HepG2 (cell line): ENCODE measurements around the gene GJC2. TPM values are rescaled to one million over a fixed set of nuclear protein-coding genes. Genes with fewer than 3 reads are reported as not detected.

Source experiments
- DNMT1 ChIP-seq: sonication (generic); formaldehyde crosslinking; IDR thresholded peaks from 2 replicates; pipeline ENCODE4 v1.5.1; 2020; ENCODE audit warnings: mild to moderate bottlenecking, missing genetic modification reagents
- DRAP1 ChIP-seq: IDR thresholded peaks from 2 replicates; pipeline ENCODE4 v1.6.1; 2016; ENCODE audit warnings: missing genetic modification reagents, missing compliant biosample characterization
- FOXC1 ChIP-seq: sonication (generic); formaldehyde crosslinking; IDR thresholded peaks from 2 replicates; pipeline ENCODE4 v1.8.0; 2022; ENCODE audit warnings: mild to moderate bottlenecking, missing genetic modification reagents, borderline replicate concordance
- HOXA5 ChIP-seq: sonication (generic); formaldehyde crosslinking; IDR thresholded peaks from 2 replicates; pipeline ENCODE4 v1.4.0; 2020; ENCODE audit warnings: missing genetic modification reagents
- KAT2B ChIP-seq: fragments of 150-350 bp; IDR thresholded peaks from 2 replicates; pipeline ENCODE4 v1.6.1; 2014; ENCODE audit warnings: low read depth, low read length, borderline replicate concordance
- MAZ ChIP-seq, 2 experiments: sonication (generic) in 1 of 2; formaldehyde crosslinking in 1 of 2; IDR thresholded peaks; 2 replicates each; pipeline versions ENCODE4 v1.5.0 to v1.6.1; 2012 to 2020; ENCODE audit warnings: low read depth in 2 of 2, mild to moderate bottlenecking in 2 of 2, borderline replicate concordance in 1 of 2, improper control_type of control experiment in 1 of 2, low read length in 1 of 2, missing genetic modification reagents in 1 of 2, moderate library complexity in 1 of 2
- MIER3 ChIP-seq: IDR thresholded peaks from 2 replicates; pipeline ENCODE4 v1.6.1; 2016; ENCODE audit warnings: missing compliant biosample characterization, borderline replicate concordance
- SIN3A ChIP-seq: IDR thresholded peaks from 2 replicates; pipeline ENCODE4 v1.6.1; 2011; ENCODE audit warnings: low read depth, mild to moderate bottlenecking, control low read depth, low read length, borderline replicate concordance
- SP2 ChIP-seq: sonication (generic); formaldehyde crosslinking; IDR thresholded peaks from 2 replicates; pipeline ENCODE4 v1.5.1; 2020; ENCODE audit warnings: mild to moderate bottlenecking, missing genetic modification reagents
- STAT5B ChIP-seq: sonication (generic); formaldehyde crosslinking; IDR thresholded peaks from 2 replicates; pipeline ENCODE4 v1.4.0; 2020; ENCODE audit warnings: missing genetic modification reagents
- TIGD3 ChIP-seq: sonication (generic); formaldehyde crosslinking; IDR thresholded peaks from 2 replicates; pipeline ENCODE4 v1.5.1; 2020; ENCODE audit warnings: mild to moderate bottlenecking, missing genetic modification reagents, borderline replicate concordance
- YY1 ChIP-seq: IDR thresholded peaks from 2 replicates; pipeline ENCODE4 v1.6.1; 2011; ENCODE audit warnings: low read length, low read depth, moderate library complexity, mild to moderate bottlenecking; ENCODE audit not compliant: insufficient read depth, insufficient replicate concordance
- ZBTB46 ChIP-seq: sonication (generic); formaldehyde crosslinking; IDR thresholded peaks from 2 replicates; pipeline ENCODE4 v1.4.0; 2020; ENCODE audit warnings: mild to moderate bottlenecking, missing genetic modification reagents, borderline replicate concordance
- ZHX2 ChIP-seq, 2 experiments: sonication (generic) in 1 of 2; formaldehyde crosslinking in 1 of 2; IDR thresholded peaks; 2 replicates each; pipeline versions ENCODE4 v1.6.1 to v1.9.0; 2014 to 2022; ENCODE audit warnings: antibody characterized with exemption in 1 of 2, borderline replicate concordance in 1 of 2, inconsistent platforms in 1 of 2, low read depth in 1 of 2, missing genetic modification reagents in 1 of 2
- ZIK1 ChIP-seq: sonication (generic); formaldehyde crosslinking; IDR thresholded peaks from 2 replicates; pipeline ENCODE4 v1.5.0; 2020; ENCODE audit warnings: mild to moderate bottlenecking, low read depth, missing genetic modification reagents, borderline replicate concordance
- ZNF160 ChIP-seq: sonication (generic); formaldehyde crosslinking; IDR thresholded peaks from 2 replicates; pipeline ENCODE4 v1.8.0; 2022; ENCODE audit warnings: mild to moderate bottlenecking, inconsistent platforms, missing genetic modification reagents
- ZNF607 ChIP-seq: sonication (generic); formaldehyde crosslinking; IDR thresholded peaks from 2 replicates; pipeline ENCODE4 v1.5.1; 2020; ENCODE audit warnings: missing genetic modification reagents, mild to moderate bottlenecking, borderline replicate concordance
- polyA plus RNA-seq, 8 experiments: library from polyadenylated mRNA; depleted of rRNA in 3 of 8; stranded (reverse) in 7 of 8; unstranded in 1 of 8; fragments of >200 nt; fragmentation: Illumina TruSeq in 4 of 8; extraction: Trizol in 4 of 8; gene quantifications; 2 replicates each; pipeline versions ENCODE4 v1.2.1 to v1.2.3, GENCODE V29; 2011 to 2016; ENCODE audit warnings: low read depth in 4 of 8, missing spikeins in 1 of 8, mixed read lengths in 1 of 8; ENCODE audit not compliant: insufficient read depth in 1 of 8
- total RNA-seq, 5 experiments: library from RNA; depleted of rRNA; stranded (reverse); fragments of >200 nt; fragmentation: Illumina TruSeq; extraction: Trizol; gene quantifications; 2 replicates each; pipeline ENCODE4 v1.2.3, GENCODE V29; 2016; ENCODE audit warnings: low read depth in 1 of 5

GJC2 gene
- total and polyA plus RNA-seq, 2 of the 13 experiments (the other 11 are each of a cell fraction or from before 2014, with no cell fraction given), result 1.6 to 3.8 TPM

GRCh38 chr1:228139931-228140723 lies 9.6 kb upstream of the GJC2 start, which contains the start of gene GUK1 (continued):
- TF ChIP-seq ZBTB46 (CRISPR knock-in tag) (peak; percentile 66; the same call in 1 of the 2 replicates), ZIK1 (peak; percentile 68; the same call in 1 of the 2 replicates), TIGD3 (no peak), STAT5B (CRISPR knock-in tag) (no peak), MIER3 (CRISPR knock-in tag) (peak; percentile 52; the same call in 1 of the 2 replicates), KAT2B (no peak), MAZ (IDR thresholded peaks at IDR 0.05; ENCODE audit: borderline replicate concordance, low read depth, low read length) (peak; percentile 82), MAZ (CRISPR knock-in tag; IDR thresholded peaks at IDR 0.05; ENCODE audit: low read depth) (peak; percentile 97), ZHX2 (IDR thresholded peaks at IDR 0.05; ENCODE audit: low read depth) (peak; percentile 99), ZHX2 (CRISPR knock-in tag; IDR thresholded peaks at IDR 0.05; ENCODE audit: borderline replicate concordance) (no peak), SIN3A (peak; percentile 79; the same call in 1 of the 2 replicates), SP2 (peak; percentile 80), DRAP1 (CRISPR knock-in tag) (peak; percentile 78), ZNF160 (CRISPR knock-in tag) (0 out of 2 replicates have a peak, but pooled peaks have one; percentile 27), DNMT1 (CRISPR knock-in tag) (no peak), HOXA5 (CRISPR knock-in tag) (peak; percentile 64; the same call in 1 of the 2 replicates), ZNF607 (CRISPR knock-in tag) (peak; percentile 92; the same call in 1 of the 2 replicates), YY1 (no peak), FOXC1 (peak; percentile 63; the same call in 1 of the 2 replicates)
